ENCODE measurements around the gene SPESP1.

- TF ChIP-seq, protein P1, sequence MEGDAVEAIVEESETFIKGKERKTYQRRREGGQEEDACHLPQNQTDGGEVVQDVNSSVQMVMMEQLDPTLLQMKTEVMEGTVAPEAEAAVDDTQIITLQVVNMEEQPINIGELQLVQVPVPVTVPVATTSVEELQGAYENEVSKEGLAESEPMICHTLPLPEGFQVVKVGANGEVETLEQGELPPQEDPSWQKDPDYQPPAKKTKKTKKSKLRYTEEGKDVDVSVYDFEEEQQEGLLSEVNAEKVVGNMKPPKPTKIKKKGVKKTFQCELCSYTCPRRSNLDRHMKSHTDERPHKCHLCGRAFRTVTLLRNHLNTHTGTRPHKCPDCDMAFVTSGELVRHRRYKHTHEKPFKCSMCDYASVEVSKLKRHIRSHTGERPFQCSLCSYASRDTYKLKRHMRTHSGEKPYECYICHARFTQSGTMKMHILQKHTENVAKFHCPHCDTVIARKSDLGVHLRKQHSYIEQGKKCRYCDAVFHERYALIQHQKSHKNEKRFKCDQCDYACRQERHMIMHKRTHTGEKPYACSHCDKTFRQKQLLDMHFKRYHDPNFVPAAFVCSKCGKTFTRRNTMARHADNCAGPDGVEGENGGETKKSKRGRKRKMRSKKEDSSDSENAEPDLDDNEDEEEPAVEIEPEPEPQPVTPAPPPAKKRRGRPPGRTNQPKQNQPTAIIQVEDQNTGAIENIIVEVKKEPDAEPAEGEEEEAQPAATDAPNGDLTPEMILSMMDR (IDR thresholded peaks at IDR 0.05) = no peak
- TF ChIP-seq POLR2AphosphoS5 (IDR thresholded peaks at IDR 0.05; ENCODE audit: low read depth, low read length) (no peak), REST (IDR thresholded peaks at IDR 0.05; ENCODE audit: insufficient read depth in 1 of 2, low read depth in 2 of 2, low read length in 1 of 2) (no peak), SIN3A (IDR thresholded peaks at IDR 0.05; ENCODE audit: borderline replicate concordance, insufficient read depth, low read depth, low read length) (no peak)
These were observed 22.9 kb upstream of the SPESP1 start for GRCh38 chr15:68907396-68907923.
